HG03103 (cell line): ENCODE results near the gene SBF1.

Experiments
- ATAC-seq: cut with Tn5 transposase; IDR thresholded peaks from one replicate; pipeline ENCODE4 v1.9.1; 2021; ENCODE audit warnings: low read depth; ENCODE audit not compliant: unreplicated experiment

Gene SBF1

GRCh38 chr22:50447576-50448551, 27.0 kb downstream of the SBF1 start:
- no peak for ATAC-seq

GRCh38 chr22:50446708-50447575, 27.9 kb downstream of the SBF1 start:
- ATAC-seq: no peak

- no peak for ATAC-seq
Measured at GRCh38 chr22:50445880-50446707, 28.7 kb downstream of the SBF1 start.

GRCh38 chr22:50445071-50445879, 29.6 kb downstream of the SBF1 start:
- ATAC-seq: no peak

GRCh38 chr22:50444663-50445062, 30.2 kb downstream of the SBF1 start:
- no peak for ATAC-seq

GRCh38 chr22:50443801-50444625, 30.8 kb downstream of the SBF1 start:
- no peak for ATAC-seq

GRCh38 chr22:50443197-50443596, 31.6 kb downstream of the SBF1 start:
- ATAC-seq: no peak

GRCh38 chr22:50441428-50441993, 33.3 kb downstream of the SBF1 start:
- ATAC-seq: no peak

GRCh38 chr22:50440544-50441249, 34.1 kb downstream of the SBF1 start:
- ATAC-seq: no peak

GRCh38 chr22:50439871-50440331, 34.9 kb downstream of the SBF1 start:
- ATAC-seq: no peak

- ATAC-seq: no peak
Measured at GRCh38 chr22:50439314-50439870, 35.4 kb downstream of the SBF1 start.

GRCh38 chr22:50438305-50439275, 36.2 kb downstream of the SBF1 start:
- ATAC-seq: no peak

GRCh38 chr22:50437511-50438304, 37.1 kb downstream of the SBF1 start:
- no peak for ATAC-seq

GRCh38 chr22:50436841-50437341, 37.9 kb downstream of the SBF1 start:
- ATAC-seq: no peak
